LoVo (cell line): ENCODE results near the gene MFSD1.
"Not testable (repeated sequence)": the region's sequence is repeated elsewhere in the genome, so short reads cannot be mapped to it uniquely, and the experiment has no call there.

ENCODE experiments used
- DNase-seq: peaks from one replicate; pipeline ENCODE4 v3.0.0-alpha.2; 2016; ENCODE audit warnings: low spot score

MFSD1 gene

GRCh38 chr3:158776531-158776930, 25.3 kb upstream of the MFSD1 start:
- no peak for DNase-seq

- no peak for DNase-seq
Observed at GRCh38 chr3:158777161-158777873, 24.5 kb upstream of the MFSD1 start.

- DNase-seq = no peak
Observed at GRCh38 chr3:158780766-158781165, 21.1 kb upstream of the MFSD1 start.

- no peak for DNase-seq
Observed at GRCh38 chr3:158781191-158781590, 20.7 kb upstream of the MFSD1 start.

GRCh38 chr3:158781849-158782248, 20.0 kb upstream of the MFSD1 start:
- DNase-seq = peak; percentile 39

- no peak for DNase-seq
Observed at GRCh38 chr3:158782283-158782989, 19.4 kb upstream of the MFSD1 start.

GRCh38 chr3:158783051-158783450, 18.8 kb upstream of the MFSD1 start:
- no peak for DNase-seq

- DNase-seq = no peak
Observed at GRCh38 chr3:158785972-158786371, 15.9 kb upstream of the MFSD1 start.

- DNase-seq = no peak
Observed at GRCh38 chr3:158788446-158788845, 13.4 kb upstream of the MFSD1 start.

GRCh38 chr3:158789592-158789991, 12.3 kb upstream of the MFSD1 start:
- peak; percentile 41 for DNase-seq

GRCh38 chr3:158790901-158791589, 10.8 kb upstream of the MFSD1 start:
- peak; percentile 81 for DNase-seq

- not testable (repeated sequence) for DNase-seq
Observed at GRCh38 chr3:158791590-158791920, 10.3 kb upstream of the MFSD1 start.

GRCh38 chr3:158792709-158793108, 9.1 kb upstream of the MFSD1 start:
- no peak for DNase-seq

- DNase-seq = no peak
Observed at GRCh38 chr3:158794206-158794605, 7.6 kb upstream of the MFSD1 start.

GRCh38 chr3:158794936-158795518, 6.8 kb upstream of the MFSD1 start:
- DNase-seq = peak; percentile 60

- peak; percentile 16 for DNase-seq
Observed at GRCh38 chr3:158801201-158801600, 653 bp upstream of the MFSD1 start.

GRCh38 chr3:158802409-158803268, 785 bp downstream of the MFSD1 start:
- DNase-seq = peak; percentile 33

GRCh38 chr3:158804441-158804840, 2.6 kb downstream of the MFSD1 start:
- no peak for DNase-seq

GRCh38 chr3:158808697-158809096, 6.8 kb downstream of the MFSD1 start:
- DNase-seq = no peak

- DNase-seq = no peak
Observed at GRCh38 chr3:158809642-158810041, 7.8 kb downstream of the MFSD1 start.

- DNase-seq = no peak
Observed at GRCh38 chr3:158810823-158811724, 9.2 kb downstream of the MFSD1 start.
